GM21381 (cell line): ENCODE results near the gene DAP.

Experiments used
- ATAC-seq: cut with Tn5 transposase; IDR thresholded peaks from one replicate; pipeline ENCODE4 v1.9.1; 2021; ENCODE audit warnings: mild to moderate bottlenecking, moderate library complexity; ENCODE audit not compliant: unreplicated experiment

The DAP gene

GRCh38 chr5:10695055-10695649 lies 65.9 kb downstream of the DAP start:
- ATAC-seq: peak; percentile 53

- ATAC-seq: no peak
Measured at GRCh38 chr5:10691826-10692785, 68.9 kb downstream of the DAP start.

GRCh38 chr5:10690460-10691440 lies 70.3 kb downstream of the DAP start:
- ATAC-seq: no peak

- ATAC-seq: no peak
Measured at GRCh38 chr5:10689391-10690081, 71.5 kb downstream of the DAP start.

GRCh38 chr5:10688651-10689171 lies 72.3 kb downstream of the DAP start:
- ATAC-seq: no peak

- ATAC-seq: no peak
Measured at GRCh38 chr5:10686890-10687289, 74.1 kb downstream of the DAP start.

- ATAC-seq: peak; percentile 59
Measured at GRCh38 chr5:10685115-10685521, 75.9 kb downstream of the DAP start.

GRCh38 chr5:10684303-10685086 lies 76.5 kb downstream of the DAP start:
- peak; percentile 37 for ATAC-seq

GRCh38 chr5:10682801-10683525 lies 78.1 kb downstream of the DAP start:
- ATAC-seq: no peak

GRCh38 chr5:10681731-10682679 lies 79.0 kb downstream of the DAP start:
- no peak for ATAC-seq

- ATAC-seq: no peak
Measured at GRCh38 chr5:10680876-10681481, 80.1 kb downstream of the DAP start.

- no peak for ATAC-seq
Measured at GRCh38 chr5:10679336-10679988, 81.6 kb downstream of the DAP start.

GRCh38 chr5:10678244-10678643 lies 82.8 kb downstream of the DAP start:
- no peak for ATAC-seq

GRCh38 chr5:10677533-10677932 lies 83.5 kb downstream of the DAP start:
- ATAC-seq: no peak

GRCh38 chr5:10676946-10677345 lies 84.1 kb downstream of the DAP start:
- no peak for ATAC-seq

- ATAC-seq: no peak
Measured at GRCh38 chr5:10676224-10676623, 84.8 kb downstream of the DAP start.
